GM08714 (cell line): ENCODE measurements around the gene MAP7D3.

Source experiments
- H3K4me3 ChIP-seq: fragments of 200-500 bp; sonication (Bioruptor generic); 2 replicates; pipeline ENCODE4 v1.5.1; 2014; ENCODE audit warnings: mild to moderate bottlenecking, low read length, inconsistent platforms
- ZNF274 ChIP-seq: IDR thresholded peaks from 2 replicates; pipeline ENCODE4 v1.6.1; 2012; ENCODE audit warnings: mild to moderate bottlenecking, low read depth, low read length

The MAP7D3 gene

DNA sequence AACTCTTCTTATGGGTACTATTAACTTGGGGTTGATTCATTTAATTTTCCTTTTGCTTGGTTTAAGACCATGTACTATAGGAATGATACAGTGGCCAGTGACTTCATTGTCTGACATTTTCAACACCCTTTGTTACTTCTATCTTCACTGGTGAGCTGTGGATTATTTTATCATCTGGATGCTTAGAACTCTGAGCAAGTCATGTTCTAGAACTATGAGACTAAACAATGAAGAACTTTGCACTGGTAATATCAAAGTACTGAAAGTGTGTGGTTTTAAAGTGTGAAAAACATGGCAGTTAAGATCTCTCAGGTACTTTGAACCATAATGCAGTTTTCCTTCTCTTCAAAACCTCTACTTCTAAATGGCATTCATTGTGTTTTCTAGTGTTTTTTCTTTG lies 47.8 kb downstream of the MAP7D3 start:
- H3K4me3 ChIP-seq = no peak overlapping the region

DNA sequence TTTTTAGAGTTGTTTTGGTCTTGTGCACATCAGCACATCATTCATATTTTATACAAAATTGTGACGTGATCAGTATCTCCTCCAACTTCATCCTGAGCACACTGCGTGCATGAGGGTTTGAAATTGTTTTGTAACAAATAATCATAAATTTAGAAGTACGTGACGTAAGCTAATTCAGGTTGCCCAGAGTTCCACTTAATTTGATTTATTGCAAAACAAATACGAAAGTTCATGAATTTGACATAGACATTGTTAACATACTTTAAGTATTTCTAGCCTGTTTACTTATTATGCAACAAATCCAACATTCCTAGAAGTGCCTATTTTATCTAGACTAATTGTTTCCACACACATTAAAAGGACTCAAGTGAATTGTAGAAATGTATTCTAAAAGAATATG lies 48.3 kb downstream of the MAP7D3 start:
- no peak for TF ChIP-seq ZNF274
- H3K4me3 ChIP-seq = no peak overlapping the region

More for the DNA sequence above, 47.8 kb downstream of the MAP7D3 start:
- TF ChIP-seq ZNF274 = no peak

DNA sequence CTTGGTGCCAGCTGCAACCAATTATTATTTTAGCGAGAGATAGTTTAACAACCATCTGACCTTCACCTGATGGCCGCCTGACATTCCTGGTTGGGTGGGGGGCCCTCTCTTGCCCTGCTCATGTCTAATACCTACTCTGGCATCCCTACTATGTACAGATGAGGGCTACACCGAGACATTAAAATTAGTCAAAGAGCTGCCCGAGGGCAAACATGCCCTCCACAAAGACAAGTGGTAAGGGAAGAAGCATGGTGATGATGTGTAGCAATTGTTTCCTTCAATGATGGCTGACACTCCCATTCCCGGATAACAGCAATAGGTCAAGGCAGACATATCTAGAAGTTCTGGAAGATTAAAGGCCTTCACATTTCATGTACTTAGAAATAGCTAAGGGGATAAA lies 49.6 kb downstream of the MAP7D3 start:
- TF ChIP-seq ZNF274 = no peak
- no peak overlapping the region for H3K4me3 ChIP-seq

DNA sequence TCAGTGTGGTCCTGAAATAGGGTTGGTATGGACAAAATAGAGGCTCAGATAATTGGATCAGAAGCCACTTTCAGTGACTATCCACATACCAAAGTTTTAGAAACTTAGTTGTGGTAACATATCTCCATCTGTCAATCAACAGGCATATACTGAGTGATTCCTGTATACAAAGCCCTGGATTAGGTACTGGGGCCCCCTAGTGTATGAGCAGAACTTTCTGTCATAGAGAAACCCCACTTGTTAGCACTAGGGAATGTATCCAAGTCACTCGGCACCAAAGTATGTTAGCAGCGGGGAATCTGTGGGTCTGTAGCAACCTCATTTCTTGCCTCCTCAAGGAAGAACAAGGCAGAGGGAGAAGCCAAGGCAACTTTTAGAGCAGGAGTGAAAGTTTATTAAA lies 50.7 kb downstream of the MAP7D3 start:
- H3K4me3 ChIP-seq = no peak overlapping the region
- TF ChIP-seq ZNF274 = no peak

DNA sequence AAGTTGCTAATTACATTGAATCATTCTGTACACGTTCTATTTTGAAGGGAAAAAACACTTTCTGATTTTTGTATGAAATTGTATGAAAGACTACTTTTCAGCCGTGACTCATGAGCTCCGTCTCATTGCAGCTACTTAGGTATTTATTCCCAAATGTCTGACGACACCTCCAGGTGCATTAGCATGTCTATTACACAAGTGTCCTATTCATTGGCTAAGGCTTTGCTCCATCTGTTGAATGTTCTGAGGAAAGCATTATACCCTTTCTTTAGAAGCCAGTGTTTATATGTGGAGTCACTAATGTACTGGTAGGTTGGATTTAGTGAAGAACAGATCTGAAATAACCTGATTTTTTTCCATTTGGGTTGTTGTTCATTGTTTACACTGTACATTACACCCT lies 51.8 kb downstream of the MAP7D3 start:
- TF ChIP-seq ZNF274 = no peak
- H3K4me3 ChIP-seq = no peak overlapping the region

DNA sequence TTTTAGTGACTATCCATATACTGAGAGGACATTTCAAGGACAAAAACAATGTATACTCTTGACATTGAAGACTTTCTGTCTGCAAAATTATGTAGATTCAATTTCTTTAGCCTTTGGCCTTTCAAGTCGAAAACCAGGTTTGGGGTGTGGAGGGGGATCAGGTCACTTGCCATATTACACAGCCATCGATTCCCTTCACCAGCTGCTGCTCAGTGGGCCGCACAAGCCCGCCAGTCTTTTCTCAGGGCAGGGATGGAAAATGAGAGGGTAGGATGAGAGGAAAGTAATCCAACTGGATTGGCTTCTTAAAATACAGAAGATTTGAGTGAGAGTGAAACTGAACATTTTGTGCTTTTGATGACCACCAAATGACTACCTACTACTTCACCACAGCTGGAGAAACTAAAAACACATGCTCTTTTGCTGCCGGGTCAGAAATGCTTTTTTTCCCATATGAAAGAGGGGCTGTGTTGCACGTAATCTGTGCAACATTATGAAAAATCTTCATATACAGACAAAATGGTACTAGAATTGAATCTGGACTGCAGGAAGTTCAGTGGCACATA lies 52.4 kb downstream of the MAP7D3 start:
- H3K4me3 ChIP-seq = no peak overlapping the region
- no peak for TF ChIP-seq ZNF274

DNA sequence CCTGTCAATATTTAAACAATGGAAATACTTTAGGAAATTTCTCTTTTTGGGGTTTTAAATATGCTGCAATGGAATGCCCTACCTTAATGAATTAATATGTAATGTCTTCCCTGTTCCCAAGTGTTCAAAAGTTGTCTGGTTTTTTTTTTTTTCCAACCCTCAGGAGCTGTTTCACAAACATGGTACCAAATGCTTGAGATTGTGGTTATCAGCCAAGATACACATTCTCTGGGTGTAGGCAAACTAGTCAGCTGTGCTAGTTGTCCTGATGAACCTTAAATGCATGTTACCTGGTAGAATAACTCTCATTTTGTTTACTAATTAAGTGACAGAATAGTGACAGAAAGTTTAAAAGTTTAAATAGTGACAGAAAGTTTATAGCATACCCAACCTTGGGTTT lies 53.2 kb downstream of the MAP7D3 start:
- H3K4me3 ChIP-seq = no peak overlapping the region
- no peak for TF ChIP-seq ZNF274

DNA sequence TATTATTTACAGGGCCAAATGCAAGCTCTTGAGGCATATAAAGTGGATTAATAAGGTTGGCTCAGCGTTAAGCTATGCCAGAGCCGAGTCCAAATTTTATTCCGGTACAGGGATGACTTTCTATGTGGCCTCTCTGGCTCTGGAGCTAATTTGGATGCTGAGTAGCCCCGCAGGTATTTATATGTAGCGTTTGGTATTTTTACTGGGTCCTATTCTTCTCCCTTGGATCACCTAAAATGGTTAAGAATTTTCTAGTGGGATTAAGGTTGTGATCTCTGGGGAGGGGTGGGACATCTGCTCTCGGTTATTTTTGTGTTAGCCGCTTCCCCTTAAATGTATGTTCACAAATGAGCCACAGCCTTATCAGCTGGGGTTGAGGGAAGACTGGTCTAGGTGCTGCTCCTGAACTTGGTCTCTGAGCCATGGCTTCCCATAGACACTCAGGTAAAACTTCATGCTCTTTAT lies 54.5 kb downstream of the MAP7D3 start:
- TF ChIP-seq ZNF274 = no peak
- H3K4me3 ChIP-seq = no peak overlapping the region

DNA sequence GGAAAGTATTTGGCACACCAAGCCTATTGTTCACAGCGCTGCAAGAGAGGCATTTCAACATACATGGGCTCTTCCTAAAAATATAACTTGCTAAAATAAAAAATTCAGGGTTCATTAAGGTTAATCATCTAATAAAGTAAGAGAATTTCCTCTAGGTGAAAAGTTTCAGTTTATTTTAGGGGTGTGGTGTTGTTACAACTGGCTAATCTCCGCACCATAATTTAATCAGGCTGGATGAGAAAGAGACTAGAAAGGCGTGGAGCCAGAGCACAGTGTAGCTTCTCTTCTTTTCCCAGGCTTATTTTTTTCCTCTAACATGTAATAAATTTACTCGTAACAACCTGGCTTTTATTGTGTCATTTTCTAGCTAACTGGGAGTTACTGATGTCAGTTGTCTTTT lies 56.0 kb downstream of the MAP7D3 start:
- no peak overlapping the region for H3K4me3 ChIP-seq
- no peak for TF ChIP-seq ZNF274

DNA sequence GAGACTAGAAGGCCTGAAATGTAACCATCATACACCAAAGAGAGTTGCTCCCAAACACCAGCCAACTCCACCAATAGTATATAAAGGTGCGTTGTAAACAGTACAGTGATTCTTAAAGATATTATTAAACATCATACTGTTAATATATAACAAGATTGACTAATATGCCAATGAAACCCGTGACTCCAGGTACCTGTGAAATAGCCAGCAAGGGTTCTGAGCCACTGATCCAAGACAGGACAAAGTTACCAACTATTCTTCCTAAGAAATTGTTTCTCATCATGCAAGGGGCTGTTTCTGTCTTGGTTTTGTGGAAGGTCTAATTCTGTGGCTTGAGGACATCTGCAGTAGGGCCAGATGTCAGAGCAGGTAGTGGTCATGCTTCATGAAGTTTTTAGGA lies 56.7 kb downstream of the MAP7D3 start:
- no peak overlapping the region for H3K4me3 ChIP-seq
- TF ChIP-seq ZNF274 = no peak

DNA sequence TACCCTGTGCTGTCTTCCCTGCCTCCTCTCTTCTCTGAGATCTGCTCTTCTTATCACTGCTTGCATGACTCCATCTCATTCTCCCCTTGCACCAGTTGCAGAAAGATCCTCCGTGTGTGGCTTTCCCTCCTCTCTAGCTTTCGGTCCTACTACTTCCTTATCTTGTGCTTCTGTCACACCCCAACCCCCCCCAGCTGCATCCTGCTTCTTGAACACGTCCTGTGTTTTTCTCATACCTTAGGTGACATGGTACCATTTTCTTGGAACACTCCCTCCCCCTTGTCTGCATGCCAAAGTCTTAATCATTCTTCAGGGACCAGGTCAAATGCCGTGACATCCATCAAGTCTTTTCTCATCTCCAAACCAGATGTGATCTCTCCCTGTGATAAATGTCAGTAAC lies 57.4 kb downstream of the MAP7D3 start:
- H3K4me3 ChIP-seq = no peak overlapping the region; the same call in 1 of the 2 replicates
- no peak for TF ChIP-seq ZNF274

DNA sequence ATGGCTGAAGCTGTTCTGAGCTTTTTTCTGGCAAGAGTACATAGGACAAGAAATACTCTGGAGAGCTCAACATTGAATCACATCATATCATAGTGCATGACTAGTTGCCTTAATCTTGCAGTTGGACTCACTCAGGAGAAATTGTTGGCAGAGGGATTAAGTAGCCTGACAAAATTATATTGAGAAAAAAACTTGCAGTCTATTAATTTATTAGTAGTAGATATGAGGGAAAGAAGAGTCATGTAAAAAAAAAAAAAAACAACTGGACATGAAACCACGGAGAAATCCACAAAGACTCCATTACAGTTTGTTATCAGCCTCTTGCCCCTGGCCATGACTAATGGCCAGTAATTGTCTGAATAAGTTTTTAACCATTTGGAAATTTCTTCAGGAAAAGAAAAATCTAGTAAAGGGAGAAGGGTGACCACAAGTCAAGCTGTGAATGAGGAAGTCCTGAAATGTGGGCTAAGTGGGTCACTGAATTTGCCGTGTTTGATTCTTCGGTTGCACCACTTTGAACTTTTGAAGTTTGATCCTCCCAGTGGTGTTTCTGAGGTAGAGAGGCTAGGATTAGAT lies 58.3 kb downstream of the MAP7D3 start:
- no peak overlapping the region for H3K4me3 ChIP-seq
- no peak for TF ChIP-seq ZNF274

DNA sequence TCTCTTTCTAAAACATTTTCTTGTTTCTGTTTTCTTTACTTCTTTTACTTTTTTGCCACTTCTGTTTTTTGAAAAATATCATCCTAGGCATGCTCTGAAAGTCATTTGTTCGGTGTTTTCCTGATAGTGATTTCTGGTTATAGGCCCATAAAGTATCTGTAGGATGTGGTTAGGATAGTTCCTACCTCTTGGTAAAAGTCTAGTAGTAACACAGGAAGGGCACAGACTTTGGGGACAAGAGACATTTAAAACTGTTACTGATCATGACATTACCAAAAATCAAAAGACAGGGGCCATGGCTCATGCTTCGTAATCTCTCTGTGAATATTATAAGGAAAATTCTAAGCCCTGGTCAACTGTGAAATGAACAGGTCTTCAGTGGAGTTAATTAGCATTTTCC lies 59.1 kb downstream of the MAP7D3 start:
- no peak overlapping the region for H3K4me3 ChIP-seq
- TF ChIP-seq ZNF274 = no peak

DNA sequence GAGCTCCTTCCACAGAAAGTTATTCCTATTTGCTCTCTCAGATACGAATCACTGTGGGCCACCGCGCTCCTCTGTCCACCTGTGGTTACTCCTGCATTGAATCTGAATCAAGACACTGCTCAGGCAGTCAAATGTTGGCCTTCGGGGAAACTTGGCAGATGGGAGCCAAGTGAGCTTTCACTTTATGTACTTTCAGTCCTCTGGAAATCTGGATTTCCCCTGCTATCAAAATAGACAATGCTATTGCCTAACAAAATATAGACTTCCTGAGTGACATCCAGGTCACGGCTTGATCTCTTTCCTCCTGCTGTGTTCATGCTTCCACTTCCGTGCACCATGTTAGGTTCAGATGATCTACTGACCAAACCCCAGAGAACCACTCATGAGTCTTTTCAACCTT lies 60.0 kb downstream of the MAP7D3 start:
- TF ChIP-seq ZNF274 = no peak
- H3K4me3 ChIP-seq = no peak overlapping the region

DNA sequence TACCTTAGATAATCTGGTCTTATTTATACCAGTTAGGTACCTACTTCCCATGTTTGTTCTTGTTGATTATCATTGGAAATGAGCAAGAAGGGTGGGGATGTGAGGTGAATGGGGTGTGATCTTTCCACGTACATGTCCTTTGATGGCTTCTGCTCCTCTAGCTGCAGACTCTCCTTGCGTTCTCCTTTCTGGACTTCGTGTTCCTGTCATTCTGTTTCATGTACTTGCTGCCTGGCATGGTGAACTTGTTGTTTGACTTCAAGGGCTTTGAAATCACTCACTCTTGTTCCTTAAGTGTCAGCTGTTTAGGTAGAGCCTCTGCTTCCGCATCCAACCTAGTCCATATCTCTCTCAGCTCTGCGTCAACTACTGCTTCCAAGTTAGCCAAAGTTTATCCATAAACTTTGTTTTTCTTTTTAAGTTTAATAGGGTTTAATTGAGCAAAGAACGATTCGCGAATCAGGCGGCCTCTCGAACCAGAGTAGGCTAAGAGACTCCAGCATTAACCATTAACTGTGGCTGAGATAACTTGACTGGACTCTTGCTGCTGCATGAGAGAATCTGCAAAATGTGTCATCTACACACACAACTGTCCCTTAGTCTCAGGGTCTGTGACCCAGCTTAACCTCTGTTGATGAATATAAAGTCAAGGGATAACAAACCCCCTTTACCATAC lies 61.0 kb downstream of the MAP7D3 start:
- no peak for TF ChIP-seq ZNF274
- no peak overlapping the region for H3K4me3 ChIP-seq
